8988T (cell line): ENCODE data around the gene PRTFDC1.
"Not testable (repeated sequence)": the region's sequence is repeated elsewhere in the genome, so short reads cannot be mapped to it uniquely, and the experiment has no call there.

Experiments used
- DNase-seq: peaks from one replicate; pipeline ENCODE4 v3.0.0; 2011

PRTFDC1 gene

DNA sequence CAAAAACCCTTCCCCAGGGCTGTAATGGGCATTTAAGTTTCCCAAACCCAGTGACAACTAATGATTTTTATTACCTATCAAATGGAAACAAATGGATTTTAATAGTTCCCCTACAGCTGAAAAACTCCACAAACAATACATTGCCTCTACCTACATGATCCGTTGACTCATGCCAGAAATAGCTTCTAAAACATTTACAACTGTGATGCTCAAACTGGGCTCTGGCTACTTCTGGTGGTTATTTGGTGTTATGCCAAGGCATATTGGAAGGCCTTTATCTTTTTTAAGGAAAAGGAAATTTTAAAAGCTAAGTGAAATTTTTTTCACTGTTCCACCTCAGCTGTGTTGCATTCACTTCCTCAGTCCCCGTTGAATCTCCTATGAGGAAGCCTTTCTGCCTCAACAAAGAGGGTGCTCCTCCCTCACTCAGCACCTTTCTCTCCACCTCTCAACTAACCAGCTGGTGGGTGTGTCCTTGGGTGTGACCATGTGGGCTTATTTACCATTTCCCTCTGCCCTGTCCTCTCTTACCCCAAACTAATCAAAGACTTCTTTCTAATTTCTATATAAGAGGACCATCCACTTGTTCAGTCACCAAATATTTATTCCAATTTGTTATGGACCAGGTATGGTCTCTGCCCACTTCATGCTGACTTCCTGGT, 82.9 kb downstream of the PRTFDC1 start:
- DNase-seq, result no peak

GRCh38 chr10:24866604-24867583, 85.5 kb downstream of the PRTFDC1 start:
- DNase-seq, result no peak

GRCh38 chr10:24865783-24866182, 86.6 kb downstream of the PRTFDC1 start:
- no peak for DNase-seq

GRCh38 chr10:24862589-24862988, 89.8 kb downstream of the PRTFDC1 start:
- DNase-seq, result no peak

- DNase-seq, result no peak
These were observed 93.8 kb downstream of the PRTFDC1 start for GRCh38 chr10:24858288-24859270.

DNA sequence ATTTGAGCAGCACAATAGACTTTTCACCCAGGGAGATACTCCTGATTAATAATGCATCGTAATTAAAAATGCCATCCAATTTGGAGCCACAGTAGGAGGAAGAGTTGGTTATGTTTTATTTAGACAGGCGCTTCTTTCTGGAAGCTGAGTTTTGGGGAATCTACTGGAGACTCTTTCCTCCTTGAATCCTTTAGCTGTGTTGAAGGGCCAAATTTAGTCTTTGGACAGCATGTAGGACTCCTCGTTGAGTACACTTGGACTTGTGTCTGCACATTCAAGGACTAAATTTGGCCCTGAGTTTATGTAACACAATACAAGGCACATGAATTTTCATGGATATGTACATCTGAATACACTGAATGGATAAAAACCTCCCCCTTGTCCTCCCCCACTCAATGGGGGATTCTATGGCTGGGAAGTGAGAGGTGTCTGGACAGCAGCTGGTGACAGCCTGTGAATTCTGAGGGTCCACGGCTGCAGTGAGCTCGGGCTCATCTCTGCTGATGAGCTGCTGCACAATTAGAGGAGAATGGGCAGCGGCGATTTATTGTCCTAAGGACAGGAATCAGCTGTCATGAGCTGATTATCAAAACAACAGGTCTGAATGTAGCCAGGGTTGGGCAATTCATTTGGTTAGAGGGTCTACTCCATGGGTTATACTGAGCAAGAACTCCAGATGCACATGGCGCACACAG, 95.2 kb downstream of the PRTFDC1 start:
- DNase-seq, result no peak

DNA sequence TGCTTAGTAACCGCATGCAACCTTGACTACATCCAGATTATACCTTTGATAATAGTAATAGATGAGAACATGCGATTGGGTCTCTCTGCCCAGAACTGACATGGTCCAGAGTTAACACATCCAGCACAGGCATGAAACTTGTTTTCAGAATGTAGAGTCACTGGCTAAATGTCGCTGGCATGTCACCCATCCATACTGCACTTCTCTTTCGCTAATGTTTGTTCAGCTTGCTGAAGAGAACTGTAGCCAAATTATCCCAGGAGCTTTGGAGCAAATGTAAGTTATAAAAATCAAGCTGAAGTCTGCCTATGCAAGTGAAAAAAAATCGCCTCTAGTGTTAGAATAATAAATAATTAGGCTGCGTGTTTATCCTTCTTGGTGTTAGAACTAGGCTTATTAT, 98.2 kb downstream of the PRTFDC1 start:
- DNase-seq, result no peak

DNA sequence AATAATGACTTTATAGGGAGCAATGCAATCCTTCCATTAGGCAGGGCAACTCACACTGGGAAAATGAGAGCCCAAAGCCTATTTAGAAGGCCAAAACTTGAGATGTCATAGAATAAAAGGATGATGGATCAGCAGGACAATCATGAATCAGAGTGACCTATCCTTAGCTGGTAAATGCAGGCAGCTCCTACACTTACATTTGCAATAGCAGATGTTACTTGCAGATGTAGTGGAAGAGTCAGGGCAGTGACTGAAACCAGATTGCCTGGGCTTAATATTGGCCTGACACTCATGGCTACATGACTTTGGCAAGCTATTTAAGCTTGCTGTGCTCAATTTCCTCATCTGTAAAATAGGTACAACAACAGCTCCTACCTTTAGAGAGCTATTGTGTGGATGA, 98.7 kb downstream of the PRTFDC1 start:
- DNase-seq, result no peak

GRCh38 chr10:24851629-24852028, 100.8 kb downstream of the PRTFDC1 start:
- DNase-seq, result no peak

GRCh38 chr10:24850727-24851296, 101.6 kb downstream of the PRTFDC1 start:
- DNase-seq, result no peak

- DNase-seq, result no peak
These were observed 102.7 kb downstream of the PRTFDC1 start for GRCh38 chr10:24849501-24850299.

DNA sequence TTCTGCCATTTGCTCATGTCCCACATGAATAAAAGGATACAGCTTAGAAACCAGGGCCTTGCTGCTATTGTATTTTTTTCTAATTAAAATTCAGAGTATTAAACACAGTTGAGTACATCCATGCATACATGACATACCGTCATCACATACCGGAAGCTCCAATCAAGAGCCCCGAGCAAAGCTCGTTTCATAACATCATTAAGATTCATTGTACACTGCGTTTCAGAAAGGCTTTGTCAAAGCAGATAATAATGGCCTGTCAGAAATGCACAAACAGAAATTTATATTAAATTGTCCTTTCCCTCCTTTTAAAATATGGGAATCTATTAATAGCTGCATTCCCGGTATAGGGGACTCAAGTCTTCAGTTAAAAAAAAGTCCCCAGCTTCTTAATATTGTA, 103.4 kb downstream of the PRTFDC1 start:
- no peak for DNase-seq

DNA sequence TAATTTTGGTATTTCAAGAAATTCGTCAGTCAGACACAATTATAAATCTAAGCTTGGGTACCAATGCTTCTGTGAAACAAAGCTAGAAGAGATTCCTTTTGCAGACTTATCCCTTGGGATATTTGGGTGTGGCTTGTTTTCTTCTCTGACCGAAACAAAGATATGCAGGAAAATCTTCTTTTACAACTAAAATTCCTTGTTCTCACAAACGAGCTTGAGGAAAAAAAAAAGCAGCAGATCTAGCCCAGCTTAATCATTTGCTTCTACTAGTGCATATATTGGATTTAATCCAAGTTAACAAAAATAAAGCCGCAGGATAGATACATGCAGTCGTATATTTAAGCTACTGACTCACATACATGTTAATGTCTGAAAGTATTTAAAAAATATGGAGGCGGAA, 104.2 kb downstream of the PRTFDC1 start:
- DNase-seq, result no peak

- DNase-seq, result no peak
These were observed 105.0 kb downstream of the PRTFDC1 start for GRCh38 chr10:24847112-24848070.

DNA sequence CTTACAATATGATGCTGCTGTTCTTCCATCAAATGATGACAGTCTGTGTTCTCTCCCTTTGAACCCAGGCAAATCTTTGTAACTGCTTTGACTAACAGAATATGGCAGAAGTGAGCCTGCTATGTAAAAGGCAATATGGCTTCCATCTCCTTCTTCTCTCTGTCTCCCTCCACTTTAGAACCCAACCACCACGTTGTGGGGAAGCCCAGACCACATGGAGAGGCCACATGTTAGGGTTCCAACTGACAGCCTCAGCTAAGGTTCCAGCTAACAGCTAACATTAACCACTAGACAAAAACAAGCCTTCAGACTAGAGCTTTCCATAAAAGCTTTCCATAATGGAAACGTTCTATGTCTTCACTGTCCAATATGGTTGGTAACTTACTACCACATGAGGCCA, 107.7 kb downstream of the PRTFDC1 start:
- no peak for DNase-seq

DNA sequence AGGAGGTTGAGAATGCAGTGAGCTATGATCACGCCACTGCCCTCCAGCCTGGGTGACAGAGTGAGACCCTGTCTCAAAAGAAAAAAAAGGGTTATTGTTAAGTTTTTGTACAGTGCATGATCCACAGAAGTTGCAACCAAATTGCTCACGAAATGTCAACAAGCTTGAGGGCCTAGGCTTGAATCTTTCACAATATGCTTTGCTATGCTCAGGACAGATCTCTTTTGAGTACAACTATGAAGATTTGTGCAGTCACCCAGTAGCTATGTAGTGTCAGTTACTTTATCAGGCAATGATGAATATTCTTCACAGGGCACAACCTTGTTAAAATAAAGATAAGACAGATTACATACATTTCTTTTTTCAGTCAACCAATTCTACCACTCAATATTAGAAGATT, 109.2 kb downstream of the PRTFDC1 start:
- no peak for DNase-seq

DNA sequence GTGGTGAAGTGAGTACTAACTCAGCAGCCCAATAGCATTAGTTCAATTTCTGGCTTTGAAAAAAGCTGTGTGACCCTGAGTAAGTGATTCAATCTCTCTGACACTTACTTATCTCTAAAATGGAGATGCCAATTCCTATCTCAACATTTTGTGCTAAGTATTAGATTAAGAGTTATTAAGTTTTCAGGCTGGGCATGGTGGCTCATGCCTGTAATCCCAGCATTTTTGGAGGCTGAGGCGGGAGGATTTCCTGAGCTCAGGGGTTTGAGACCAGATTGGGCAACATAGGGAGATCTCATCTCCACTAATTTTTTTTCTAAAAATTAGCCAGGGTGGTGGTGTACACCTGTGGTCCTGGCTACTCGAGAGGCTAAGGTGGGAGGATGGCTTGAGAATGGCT, 109.5 kb downstream of the PRTFDC1 start:
- no peak for DNase-seq

GRCh38 chr10:24841530-24841929, 110.9 kb downstream of the PRTFDC1 start:
- no peak for DNase-seq

DNA sequence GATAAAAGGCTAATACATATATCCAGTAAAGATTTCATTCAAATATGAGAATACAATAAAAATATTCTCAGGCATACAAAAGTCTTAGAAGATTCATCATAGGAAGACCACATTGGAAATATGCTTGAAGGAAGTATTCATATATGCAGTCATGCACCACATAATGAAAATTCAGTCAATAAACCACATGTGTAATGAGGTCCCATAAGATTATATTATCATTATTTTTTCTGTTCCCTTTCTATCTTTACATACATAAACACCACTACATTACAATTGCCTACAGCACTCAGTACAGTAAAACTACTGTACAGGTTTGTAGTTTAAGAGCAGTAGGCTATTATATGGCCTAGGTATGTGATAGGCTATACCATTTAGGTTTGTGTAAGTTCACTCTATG, 111.6 kb downstream of the PRTFDC1 start:
- no peak for DNase-seq

- DNase-seq, result not testable (repeated sequence)
These were observed 114.6 kb downstream of the PRTFDC1 start for GRCh38 chr10:24837781-24838180.
